K562 (cell line): ENCODE results near the gene ABHD3. TPM values are rescaled to one million over a fixed set of nuclear protein-coding genes. Genes with fewer than 3 reads are reported as not detected.

Source experiments
- HNRNPUL1 ChIP-seq: fragments of 200-400 bp; formaldehyde crosslinking; IDR thresholded peaks from 2 replicates; pipeline ENCODE4 v1.6.1; 2017; ENCODE audit warnings: low read length
- MGA ChIP-seq: fragments of 450-650 bp; IDR thresholded peaks from 2 replicates; pipeline ENCODE4 v1.6.1; 2016; ENCODE audit warnings: mild to moderate bottlenecking, moderate library complexity
- MITF ChIP-seq: IDR thresholded peaks from 2 replicates; pipeline ENCODE4 v1.6.1; 2014; ENCODE audit warnings: antibody characterized with exemption
- POLR3A ChIP-seq: IDR thresholded peaks from 2 replicates; pipeline ENCODE4 v1.6.1; 2011; ENCODE audit warnings: borderline replicate concordance, mild to moderate bottlenecking, moderate library complexity; ENCODE audit not compliant: insufficient read length, insufficient read depth; ENCODE audit errors: extremely low read depth
- SFPQ ChIP-seq: fragments of 200-400 bp; formaldehyde crosslinking; IDR thresholded peaks from 2 replicates; pipeline ENCODE4 v1.6.1; 2017; ENCODE audit warnings: mild to moderate bottlenecking, low read depth, low read length, moderate library complexity
- SOX6 ChIP-seq: fragments of 450-650 bp; IDR thresholded peaks from 2 replicates; pipeline ENCODE4 v1.6.1; 2014; ENCODE audit warnings: mild to moderate bottlenecking
- SRSF3 ChIP-seq: fragments of 200-400 bp; formaldehyde crosslinking; IDR thresholded peaks from 2 replicates; pipeline ENCODE4 v1.6.1; 2016; ENCODE audit warnings: mild to moderate bottlenecking, low read length, moderate library complexity; ENCODE audit not compliant: insufficient read depth
- XRCC3 ChIP-seq: fragments of 450-650 bp; IDR thresholded peaks from 2 replicates; pipeline ENCODE4 v1.6.1; 2017; ENCODE audit warnings: mild to moderate bottlenecking, moderate library complexity
- ZNF146 ChIP-seq: IDR thresholded peaks from one replicate; pipeline ENCODE4 v1.6.1; 2018; ENCODE audit warnings: missing compliant biosample characterization; ENCODE audit not compliant: unreplicated experiment
- ZNF785 ChIP-seq: fragments of 250-450 bp; sonication (Bioruptor Pico); IDR thresholded peaks from 2 replicates; pipeline ENCODE4 v1.4.0; 2020; ENCODE audit warnings: mild to moderate bottlenecking
- polyA plus RNA-seq, 8 experiments: library from polyadenylated mRNA; depleted of rRNA in 4 of 8; stranded (reverse) in 5 of 8; unstranded in 3 of 8; fragments of >200 nt; fragmentation: Nextera tagmentation in 2 of 8; fragmentation: Illumina TruSeq in 1 of 8; extraction: Ambion mirVana in 2 of 8; extraction: Trizol in 1 of 8; gene quantifications; 2 replicates each; pipeline versions ENCODE4 v1.2.1 to v1.2.3, GENCODE V29; 2011 to 2014; ENCODE audit warnings: inconsistent platforms in 1 of 8, missing spikeins in 1 of 8
- total RNA-seq, 7 experiments: library from RNA; depleted of rRNA in 6 of 7; stranded (reverse); fragments of >200 nt in 6 of 7; fragmentation: Illumina TruSeq in 2 of 7; extraction: Trizol in 2 of 7; gene quantifications; 2 replicates each; pipeline versions ENCODE4 v1.2.1 to v1.2.3, GENCODE V29; 2011 to 2021; ENCODE audit warnings: low replicate concordance in 1 of 7

ABHD3 gene
- total and polyA plus RNA-seq, 9 of the 15 experiments (the other 6 are each of a cell fraction or from before 2014, with no cell fraction given): 6.3 to 38.8 (median 19.4) TPM

GRCh38 chr18:21686282-21687105, 18.1 kb downstream of the ABHD3 start (continued):
- TF ChIP-seq ZNF785 (CRISPR knock-in tag) (no peak), MGA (no peak), SOX6 (peak; percentile 85), HNRNPUL1 (no peak), XRCC3 (no peak), SFPQ (no peak), SRSF3 (no peak), MITF (no peak), POLR3A (no peak), ZNF146 (CRISPR knock-in tag) (no peak)
